Stimulated activated effector memory CD8-positive, alpha-beta T cell treated with anti-CD3 and anti-CD28 coated beads, Interleukin-12 subunit alpha, Interleukin-12 subunit beta, amount 100 ng/mL, for 72 hours (primary cell): Measurements from ENCODE around the gene NT5C3B.
"Not testable (repeated sequence)": the region's sequence is repeated elsewhere in the genome, so short reads cannot be mapped to it uniquely, and the experiment has no call there.

Experiments used
- ATAC-seq: fragments of 150-1000 bp; cut with Tn5 transposase; 2 replicates; pipeline ENCODE4 v1.10.0; 2021
- DNase-seq, 2 donors: peaks; one replicate each; pipeline ENCODE4 v3.0.0; 2021 to 2022; ENCODE audit warnings: low spot score in 2 of 2
- H3K27ac Mint-ChIP-seq: one replicate; pipeline ENCODE4 v1.8.0; 2022; ENCODE audit warnings: mild to moderate bottlenecking, mixed read lengths
- H3K36me3 Mint-ChIP-seq: one replicate; pipeline ENCODE4 v1.8.0; 2022; ENCODE audit warnings: mild to moderate bottlenecking, mixed read lengths
- H3K4me1 Mint-ChIP-seq: one replicate; pipeline ENCODE4 v1.8.0; 2022; ENCODE audit warnings: mixed read lengths
- H3K4me3 Mint-ChIP-seq: one replicate; pipeline ENCODE4 v1.8.0; 2022; ENCODE audit warnings: mild to moderate bottlenecking, mixed read lengths
- H3K9me3 Mint-ChIP-seq: one replicate; pipeline ENCODE4 v1.8.0; 2022; ENCODE audit warnings: mixed read lengths

NT5C3B gene

DNA sequence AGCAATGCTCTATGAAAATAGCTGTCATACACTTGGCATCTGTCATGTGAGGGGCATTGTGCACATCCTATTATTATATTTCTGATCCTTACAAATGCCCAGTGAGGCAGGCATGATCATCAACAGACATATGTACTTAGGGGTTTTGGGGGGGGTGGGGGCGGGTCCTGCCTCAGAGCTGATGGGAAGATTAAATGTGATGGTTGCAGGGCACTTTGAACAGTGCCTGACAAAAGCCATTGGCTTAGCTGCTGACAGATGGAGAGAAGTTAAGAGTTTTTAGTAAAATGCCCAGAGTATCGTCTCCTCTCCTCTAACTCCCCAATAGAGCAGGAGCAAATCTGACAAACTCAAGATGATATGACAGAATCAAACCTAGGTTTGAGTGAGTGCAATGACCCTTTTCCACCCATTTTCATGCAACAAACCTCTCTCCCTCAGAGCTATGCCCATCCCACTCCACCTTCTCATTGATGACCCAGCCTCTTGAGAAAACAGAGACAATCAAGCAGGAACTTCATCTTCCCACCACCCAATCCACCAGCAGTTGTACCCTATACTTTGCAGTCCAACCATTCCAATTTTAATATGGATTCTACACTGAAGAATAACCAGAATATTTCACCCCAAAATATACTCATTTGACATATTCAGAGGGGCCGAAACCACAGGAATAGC is 24.4 kb upstream of the NT5C3B start:
- H3K36me3 Mint-ChIP-seq, result peaks cover 25% of the 10 kb centered on the region
- no peak overlapping the region for H3K4me3 Mint-ChIP-seq
- DNase-seq, result no peak
- H3K9me3 Mint-ChIP-seq, result no peaks in the 10 kb centered on the region
- peak overlapping the region; percentile 20 for H3K27ac Mint-ChIP-seq
- H3K4me1 Mint-ChIP-seq, result peaks cover 24% of the 10 kb centered on the region
- no peak for ATAC-seq

DNA sequence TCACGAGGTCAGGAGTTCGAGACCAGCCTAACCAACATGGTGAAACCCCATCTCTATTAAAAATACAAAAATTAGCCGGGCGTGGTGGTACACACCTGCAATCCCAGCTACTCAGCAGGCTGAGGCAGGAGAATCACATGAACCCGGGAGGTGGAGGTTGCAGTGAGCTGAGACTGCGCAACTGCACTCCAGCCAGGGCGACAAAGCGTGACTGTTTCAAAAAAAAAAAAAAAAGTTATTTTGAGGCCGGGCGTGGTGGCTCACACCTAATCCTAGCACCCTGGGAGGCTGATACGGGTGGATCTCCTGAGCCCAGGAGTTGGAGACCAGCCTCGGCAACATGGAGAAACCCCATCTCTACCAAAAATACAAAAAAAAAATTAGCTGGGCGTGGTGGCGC is 15.3 kb upstream of the NT5C3B start:
- H3K9me3 Mint-ChIP-seq, ATAC-seq, H3K4me3 Mint-ChIP-seq, H3K4me1 Mint-ChIP-seq, H3K27ac Mint-ChIP-seq, DNase-seq: not testable (repeated sequence)
- H3K36me3 Mint-ChIP-seq, result peaks cover 88% of the 10 kb centered on the region

DNA sequence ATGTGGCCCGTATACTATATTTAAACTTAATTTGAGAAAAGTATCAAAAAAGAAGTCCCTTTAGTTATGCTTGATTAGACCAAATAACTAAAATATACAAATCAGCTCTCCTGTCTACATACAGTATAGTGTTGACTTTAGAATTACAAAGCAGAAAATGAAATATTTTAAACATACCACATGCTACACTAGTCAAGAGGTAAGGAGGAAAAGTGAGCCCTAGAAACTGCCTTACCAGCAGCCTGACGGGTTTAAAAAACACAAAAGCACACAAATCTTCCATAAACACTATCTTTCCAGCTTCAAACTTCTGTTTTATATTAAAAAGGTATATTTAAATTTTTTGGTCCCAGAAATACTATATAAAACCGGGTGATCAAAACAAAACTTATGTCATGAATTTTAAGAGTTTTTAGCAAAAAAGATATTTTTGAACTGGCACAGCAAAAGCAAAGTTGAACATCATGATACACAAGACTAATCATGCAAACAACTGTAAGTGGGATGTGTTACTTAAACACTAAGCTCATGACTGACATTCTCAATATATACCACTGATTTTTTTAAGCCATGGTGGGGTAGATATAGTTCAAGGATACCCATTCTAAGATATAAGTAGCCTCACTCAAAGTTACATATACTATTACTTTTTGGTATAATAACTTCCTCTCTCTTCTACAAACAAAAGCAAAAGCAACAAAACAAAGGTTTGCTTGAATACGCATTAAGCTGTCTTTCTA is 13.4 kb upstream of the NT5C3B start:
- Mint-ChIP-seq H3K36me3 (peaks cover 68% of the 10 kb centered on the region), H3K9me3 (no peaks in the 10 kb centered on the region), H3K27ac (no peak overlapping the region), H3K4me1 (peaks cover 6% of the 10 kb centered on the region), H3K4me3 (no peak overlapping the region)
- ATAC-seq (no peak), DNase-seq (no peak)

DNA sequence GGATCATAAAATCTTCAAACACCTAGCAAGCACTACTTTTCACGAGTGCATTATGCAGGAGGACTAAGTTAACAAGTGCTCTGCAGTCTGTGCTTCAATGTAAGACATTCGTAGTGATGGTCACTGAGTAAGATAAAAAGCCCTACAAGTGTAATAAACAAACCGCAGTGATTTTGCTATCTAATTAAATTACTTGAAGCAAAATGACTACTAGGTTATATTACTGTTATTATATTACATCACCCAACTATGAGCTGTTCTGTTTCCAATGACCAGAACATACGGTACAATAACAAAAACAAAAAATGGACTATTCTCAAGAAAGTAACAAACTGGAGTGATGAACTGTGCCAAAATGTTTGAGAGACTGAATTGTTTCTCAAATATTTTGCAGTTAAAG is 12.8 kb upstream of the NT5C3B start:
- Mint-ChIP-seq H3K27ac (no peak overlapping the region), H3K9me3 (no peaks in the 10 kb centered on the region), H3K4me1 (peaks cover 6% of the 10 kb centered on the region), H3K36me3 (peaks cover 62% of the 10 kb centered on the region), H3K4me3 (no peak overlapping the region)
- DNase-seq (no peak), ATAC-seq (no peak)

DNA sequence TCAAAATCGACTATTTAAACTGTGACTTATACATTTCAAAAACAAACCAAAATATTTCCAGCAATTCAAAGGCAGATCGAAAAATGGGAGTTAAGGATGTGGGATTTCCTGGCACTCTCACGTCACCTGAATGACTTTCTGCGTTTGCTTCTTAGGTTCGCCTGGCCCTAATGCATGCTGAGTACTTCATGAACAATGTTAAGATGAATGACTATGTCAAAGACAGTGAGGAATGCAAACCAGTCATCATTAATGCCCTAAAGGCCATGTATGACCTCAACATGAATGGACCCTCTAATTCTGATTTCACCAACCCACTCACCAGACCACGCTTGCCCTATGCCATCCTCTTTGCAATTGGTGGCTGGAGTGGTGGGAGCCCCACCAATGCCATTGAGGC is 8.9 kb upstream of the NT5C3B start:
- no peak for DNase-seq
- H3K27ac Mint-ChIP-seq, result no peak overlapping the region
- peaks cover 24% of the 10 kb centered on the region for H3K36me3 Mint-ChIP-seq

DNA sequence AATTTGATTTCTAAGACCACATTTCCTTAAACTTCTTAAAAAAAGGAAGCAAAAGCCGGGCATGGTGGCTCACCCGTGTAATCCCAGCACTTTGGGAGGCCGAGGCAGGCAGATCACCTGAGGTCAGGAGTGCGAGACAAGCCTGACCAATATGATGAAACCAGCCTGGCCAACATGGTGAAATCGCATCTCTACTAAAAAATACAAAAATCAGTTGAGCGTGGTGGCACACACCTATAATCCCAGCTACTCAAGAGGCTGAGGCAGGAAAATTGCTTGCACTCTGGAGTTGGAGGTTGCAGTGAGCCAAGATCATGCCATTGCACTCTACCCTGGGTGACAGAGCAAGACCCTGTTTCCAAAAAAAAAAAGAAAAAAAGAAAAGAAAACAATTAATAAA is 4.7 kb upstream of the NT5C3B start:
- not testable (repeated sequence) for H3K4me1 Mint-ChIP-seq, H3K36me3 Mint-ChIP-seq, H3K9me3 Mint-ChIP-seq, ATAC-seq, DNase-seq, H3K4me3 Mint-ChIP-seq, H3K27ac Mint-ChIP-seq

More for the DNA sequence above, 8.9 kb upstream of the NT5C3B start:
- H3K4me3 Mint-ChIP-seq, result no peak overlapping the region
- peaks cover 6% of the 10 kb centered on the region for H3K4me1 Mint-ChIP-seq
- no peak for ATAC-seq
- no peaks in the 10 kb centered on the region for H3K9me3 Mint-ChIP-seq

DNA sequence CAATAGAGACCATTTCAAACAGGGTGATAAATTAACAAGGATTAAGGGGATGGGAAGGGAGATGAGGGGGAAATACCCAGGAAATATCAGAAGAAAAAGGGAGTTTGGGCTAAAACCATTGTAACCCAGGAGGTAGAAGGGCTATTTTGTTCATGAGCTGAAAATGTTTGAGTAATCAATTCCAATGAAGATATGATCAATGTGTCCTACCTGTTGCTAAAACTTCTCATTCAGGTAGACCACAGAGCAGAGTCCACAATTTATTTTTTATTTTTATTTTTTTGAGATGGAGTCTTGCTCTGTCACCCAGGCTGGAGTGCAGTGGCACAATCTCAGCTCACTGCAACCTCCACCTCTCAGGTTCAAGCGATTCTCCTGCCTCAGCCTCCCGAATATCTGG is 3.4 kb upstream of the NT5C3B start:
- not testable (repeated sequence) for H3K9me3 Mint-ChIP-seq, DNase-seq, H3K27ac Mint-ChIP-seq, H3K36me3 Mint-ChIP-seq, ATAC-seq, H3K4me3 Mint-ChIP-seq
- H3K4me1 Mint-ChIP-seq, result peaks cover 11% of the 10 kb centered on the region

DNA sequence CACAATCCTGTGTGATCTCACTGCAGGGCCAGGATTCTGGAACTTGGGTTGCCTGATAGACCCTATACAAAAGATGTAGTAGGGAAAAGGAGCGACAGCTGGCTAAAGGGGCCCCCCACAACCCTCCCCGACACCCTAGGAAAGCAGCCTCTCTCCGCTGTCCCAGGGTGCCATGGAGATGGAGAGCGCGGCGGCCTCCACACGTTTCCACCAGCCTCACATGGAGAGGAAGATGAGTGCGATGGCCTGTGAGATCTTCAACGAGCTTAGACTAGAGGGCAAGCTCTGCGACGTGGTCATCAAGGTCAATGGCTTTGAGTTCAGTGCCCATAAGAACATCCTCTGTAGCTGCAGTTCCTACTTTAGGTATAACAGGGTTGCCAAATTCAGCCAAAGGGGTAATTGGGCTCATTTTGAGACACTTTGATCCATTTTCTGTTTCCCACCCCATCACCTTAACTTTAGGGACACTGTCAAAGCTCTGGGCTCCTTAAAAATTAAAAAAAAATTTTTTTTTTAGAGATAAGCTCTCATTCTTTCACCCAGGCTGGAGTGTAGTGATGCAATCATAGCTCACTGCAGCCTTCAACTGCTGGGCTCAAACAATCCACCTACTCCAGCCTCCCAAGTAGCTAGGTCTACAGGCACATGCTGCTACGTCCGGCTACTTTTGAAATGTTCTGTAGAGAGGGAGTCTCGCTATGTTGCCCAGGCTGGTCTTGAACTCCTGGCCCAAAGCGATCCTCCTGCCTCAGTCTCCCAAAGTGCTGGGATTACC is 1.9 kb upstream of the NT5C3B start, which contains the start of gene KLHL10:
TSS of gene KLHL10 (plus strand) at position 65 of the 778 bp plus-strand sequence. CDS start at position 173, 108 bp downstream.
- Mint-ChIP-seq H3K36me3 (peaks cover 8% of the 10 kb centered on the region), H3K4me1 (peaks cover 12% of the 10 kb centered on the region), H3K27ac (no peak within 1 kb of the TSS), H3K9me3 (no peaks in the 10 kb centered on the region), H3K4me3 (peak within 1 kb of the TSS; percentile 74)
- ATAC-seq (no peak), DNase-seq (no peak)

DNA sequence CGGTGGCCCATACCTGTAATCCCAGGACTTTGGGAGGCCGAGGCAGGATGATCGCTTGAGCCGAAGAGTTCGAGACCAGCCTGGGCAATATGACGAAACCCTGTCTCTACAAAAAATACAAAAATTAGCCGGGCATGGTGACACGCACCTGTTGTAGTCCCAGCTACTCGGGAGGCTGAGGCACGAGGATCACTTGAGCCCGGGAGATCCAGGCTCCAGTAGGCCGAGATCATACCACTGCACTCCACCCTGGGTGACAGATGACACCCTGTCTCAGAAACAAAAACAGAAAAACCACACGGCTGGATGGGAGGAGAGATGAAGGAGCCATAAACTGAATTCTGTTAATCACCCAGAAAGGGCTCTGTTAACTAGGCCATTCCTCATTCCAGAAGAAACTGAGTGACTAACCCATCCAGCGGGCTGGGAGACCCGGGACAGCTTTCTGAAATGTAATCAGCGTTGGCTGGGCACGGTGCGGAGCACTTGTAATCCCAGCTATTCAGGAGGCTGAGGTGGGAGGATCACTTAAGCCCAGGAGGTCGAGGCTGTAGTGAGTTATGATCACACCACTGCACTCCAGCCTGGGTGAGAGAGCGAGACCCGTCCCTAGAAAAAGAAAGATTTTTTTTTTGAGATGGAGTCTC is 641 bp upstream of the NT5C3B start:
- peaks cover 12% of the 10 kb centered on the region for H3K4me1 Mint-ChIP-seq

DNA sequence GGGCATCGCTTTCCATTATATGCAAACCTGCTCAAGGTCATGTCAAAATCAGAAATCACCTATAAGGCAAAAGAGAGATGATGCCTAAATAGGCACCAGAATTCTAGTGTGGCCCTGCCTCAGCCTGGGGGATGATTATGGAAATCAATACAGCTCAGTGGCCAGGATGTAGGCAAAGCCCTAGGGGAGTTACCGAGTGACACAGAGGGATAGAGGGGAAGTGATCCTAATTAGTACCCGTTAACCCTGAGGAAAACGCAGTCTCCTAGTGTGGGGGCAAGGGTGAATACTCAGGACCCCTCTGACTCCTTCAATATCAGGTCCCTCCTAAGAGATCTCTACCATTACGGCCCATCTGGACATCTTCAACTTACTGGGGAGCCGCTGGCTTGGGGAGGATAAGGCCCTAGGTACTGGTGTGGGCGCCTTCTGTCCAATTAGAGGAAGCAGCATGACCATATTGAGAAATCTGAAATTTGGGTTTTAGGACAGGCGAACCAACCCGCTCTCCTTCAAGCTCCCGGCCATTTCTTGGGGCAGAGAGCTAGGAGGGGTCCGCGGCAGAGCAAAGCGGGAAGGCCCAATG is 725 bp downstream of the NT5C3B start:
- peak; percentile 53 for ATAC-seq
- H3K36me3 Mint-ChIP-seq, result peaks cover 31% of the 10 kb centered on the region
- H3K4me1 Mint-ChIP-seq, result peaks cover 12% of the 10 kb centered on the region
- peak overlapping the region; percentile 80 for H3K27ac Mint-ChIP-seq
- H3K4me3 Mint-ChIP-seq, result peak overlapping the region; percentile 74
- no peaks in the 10 kb centered on the region for H3K9me3 Mint-ChIP-seq
- DNase-seq, result no peak

More for the DNA sequence above, 641 bp upstream of the NT5C3B start:
- DNase-seq (no peak), ATAC-seq (no peak)
- Mint-ChIP-seq H3K27ac (no peak overlapping the region), H3K9me3 (no peaks in the 10 kb centered on the region), H3K36me3 (peaks cover 18% of the 10 kb centered on the region), H3K4me3 (peak overlapping the region; percentile 74)

DNA sequence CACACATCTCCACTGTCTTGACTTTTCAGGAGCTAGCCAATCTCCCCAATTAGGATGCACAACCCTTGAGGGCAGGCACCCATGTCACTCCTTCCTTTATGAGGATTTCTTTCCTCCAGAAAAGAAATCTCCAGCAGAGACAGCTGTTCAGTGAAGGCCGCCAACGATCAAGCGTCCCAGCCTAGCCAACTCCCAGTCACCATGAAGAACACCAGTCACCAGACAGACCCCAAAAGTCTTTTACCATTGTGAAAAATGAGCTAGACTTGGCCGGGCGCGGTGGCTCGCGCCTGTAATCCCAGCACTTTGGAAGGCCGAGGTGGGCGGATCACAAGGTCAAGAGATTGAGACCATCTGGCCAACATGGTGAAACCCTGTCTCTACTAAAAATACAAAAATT is 6.1 kb downstream of the NT5C3B start:
- peaks cover 78% of the 10 kb centered on the region for H3K36me3 Mint-ChIP-seq
- H3K4me3 Mint-ChIP-seq, H3K9me3 Mint-ChIP-seq: not testable (repeated sequence)

DNA sequence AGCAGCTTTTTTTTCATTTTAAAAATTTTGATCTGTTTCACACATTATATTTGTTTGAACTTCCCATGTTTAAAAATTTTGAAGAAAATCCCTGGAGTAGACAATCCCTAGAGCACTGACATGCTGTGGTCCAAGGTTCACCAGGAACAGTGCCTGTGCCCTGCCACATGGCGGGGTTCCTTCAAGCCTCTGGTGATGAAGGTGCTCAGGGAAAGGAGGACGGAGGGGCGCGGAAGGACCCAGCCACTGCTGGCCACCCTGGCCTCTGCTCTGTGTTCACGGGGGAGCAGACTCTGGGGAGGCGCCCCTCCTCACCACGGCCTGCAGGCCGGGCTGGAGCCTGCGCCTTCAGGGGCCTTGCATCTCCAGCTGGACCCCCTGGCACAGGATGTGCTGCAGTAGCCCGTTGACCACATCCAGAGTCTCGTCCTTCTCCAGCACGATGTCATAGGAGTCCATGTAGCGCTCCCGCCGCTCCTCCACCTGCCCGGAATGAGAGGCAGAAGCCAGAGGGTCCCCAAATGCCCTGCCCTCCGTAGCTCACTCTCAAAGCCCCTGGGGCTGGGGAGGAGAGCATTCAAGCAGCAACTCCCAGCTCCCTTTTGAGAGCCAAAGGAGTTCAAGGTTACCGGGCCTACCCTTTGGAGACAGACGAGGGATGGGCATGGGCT is 10.7 kb downstream of the NT5C3B start:
- no peak overlapping the region for H3K27ac Mint-ChIP-seq
- ATAC-seq, result no peak
- no peak for DNase-seq

More for the DNA sequence above, 6.1 kb downstream of the NT5C3B start:
- H3K27ac Mint-ChIP-seq, ATAC-seq, DNase-seq, H3K4me1 Mint-ChIP-seq: not testable (repeated sequence)

DNA sequence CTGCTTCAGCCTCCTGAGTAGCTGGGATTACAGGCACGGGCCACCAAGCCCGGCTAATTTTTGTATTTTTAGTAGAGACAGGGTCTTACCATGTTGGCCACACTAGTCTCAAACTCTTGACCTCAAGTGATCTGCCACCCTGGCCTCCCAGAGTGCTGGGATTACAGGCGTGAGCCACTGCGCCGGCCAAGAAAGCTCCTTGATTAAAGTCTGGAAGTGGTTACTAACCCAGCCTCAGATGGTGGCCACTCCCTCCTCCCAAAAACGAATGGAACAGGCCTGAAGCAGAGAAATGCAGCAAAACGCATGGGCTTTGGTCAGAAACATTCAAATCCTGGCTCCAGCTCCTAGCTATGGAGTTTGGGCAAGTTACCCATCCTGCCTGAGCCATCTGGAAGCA is 11.9 kb downstream of the NT5C3B start:
- Mint-ChIP-seq H3K36me3 (peaks cover 43% of the 10 kb centered on the region), H3K4me1 (no peaks in the 10 kb centered on the region), H3K27ac (no peak overlapping the region), H3K4me3 (no peak overlapping the region), H3K9me3 (no peaks in the 10 kb centered on the region)
- DNase-seq, result no peak
- no peak for ATAC-seq

More for the DNA sequence above, 10.7 kb downstream of the NT5C3B start:
- no peak overlapping the region for H3K4me3 Mint-ChIP-seq
- no peaks in the 10 kb centered on the region for H3K4me1 Mint-ChIP-seq
- H3K9me3 Mint-ChIP-seq, result no peaks in the 10 kb centered on the region
- H3K36me3 Mint-ChIP-seq, result peaks cover 49% of the 10 kb centered on the region

DNA sequence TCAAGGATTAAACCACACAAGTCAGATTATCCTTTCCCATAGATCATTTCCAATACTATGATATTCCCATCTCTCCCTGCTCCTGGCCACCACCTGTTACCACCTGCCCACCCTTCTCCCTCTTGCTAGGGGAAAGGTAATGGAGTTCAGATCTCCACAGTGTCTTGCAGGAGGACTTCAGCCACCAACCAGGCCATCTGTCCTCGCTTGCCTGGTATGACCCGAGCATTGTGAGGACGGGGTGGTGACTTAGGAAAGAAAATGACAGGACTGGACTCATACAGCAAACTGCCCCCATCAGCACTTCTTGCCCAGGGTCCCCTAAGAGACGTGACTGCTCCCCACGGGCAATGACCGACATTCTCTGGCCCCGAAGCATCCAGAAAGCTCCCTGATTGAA is 12.5 kb downstream of the NT5C3B start:
- ATAC-seq (no peak), DNase-seq (no peak)
- no peaks in the 10 kb centered on the region for H3K9me3 Mint-ChIP-seq
- no peaks in the 10 kb centered on the region for H3K4me1 Mint-ChIP-seq
- H3K27ac Mint-ChIP-seq, result no peak overlapping the region
- peaks cover 39% of the 10 kb centered on the region for H3K36me3 Mint-ChIP-seq
- H3K4me3 Mint-ChIP-seq, result no peak overlapping the region
